Type B pancreatic cell (in vitro differentiated cells): Measurements from ENCODE around the gene MATN3. TPM values are rescaled to one million over a fixed set of nuclear protein-coding genes. Genes with fewer than 3 reads are reported as not detected.

Experiments used
- DNase-seq: peaks from one replicate; pipeline ENCODE4 v3.0.0; 2021; ENCODE audit warnings: mixed read lengths; ENCODE audit not compliant: unreplicated experiment; ENCODE audit errors: extremely low spot score
- H3K27ac Mint-ChIP-seq: 2 replicates; pipeline ENCODE4 v1.8.0; 2021; ENCODE audit warnings: mild to moderate bottlenecking, mixed read lengths
- H3K27me3 Mint-ChIP-seq: 2 replicates; pipeline ENCODE4 v1.8.0; 2021; ENCODE audit warnings: mixed read lengths
- H3K36me3 Mint-ChIP-seq: 2 replicates; pipeline ENCODE4 v1.8.0; 2021; ENCODE audit warnings: mixed read lengths
- H3K4me1 Mint-ChIP-seq: one replicate; pipeline ENCODE4 v1.8.0; 2021; ENCODE audit warnings: mixed read lengths; ENCODE audit not compliant: unreplicated experiment
- H3K4me3 Mint-ChIP-seq: 2 replicates; pipeline ENCODE4 v1.8.0; 2021; ENCODE audit warnings: mild to moderate bottlenecking, mixed read lengths
- H3K9me3 Mint-ChIP-seq: 2 replicates; pipeline ENCODE4 v1.8.0; 2021; ENCODE audit warnings: mixed read lengths
- total RNA-seq: library from RNA; stranded (reverse); gene quantifications from 2 replicates; pipeline ENCODE4 v1.2.1, GENCODE V29; 2021; ENCODE audit warnings: low replicate concordance
- TF ChIP-seq, protein P1 (sequence below): fragments of 200-600 bp; sonication (generic); conservative IDR thresholded peaks from 2 replicates; pipeline ENCODE4 v1.5.0; 2021; ENCODE audit warnings: antibody characterized with exemption, mild to moderate bottlenecking

The MATN3 gene
- total RNA-seq, 1 donor from 2014 or later, result 3.0 TPM

DNA sequence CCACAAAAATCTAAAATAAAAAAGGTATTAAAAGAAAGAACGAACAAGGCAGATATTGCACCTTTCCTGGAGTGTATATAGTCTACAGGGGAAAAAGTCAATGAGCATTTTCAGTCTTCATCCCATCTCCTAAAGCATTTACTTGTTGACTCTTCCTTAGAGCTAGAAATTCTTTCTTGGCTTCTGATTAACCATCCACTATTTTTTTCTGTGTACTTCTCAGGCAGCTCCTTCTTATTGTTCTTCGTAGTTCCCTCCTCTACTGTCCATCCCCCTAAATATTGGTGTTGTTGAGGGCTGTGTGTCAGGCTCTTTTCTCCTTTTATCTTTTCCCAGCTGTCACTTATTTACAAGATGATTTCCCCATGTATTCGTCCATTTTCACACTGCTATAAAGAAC is 42.5 kb upstream of the MATN3 start:
- Mint-ChIP-seq H3K27me3 (peaks cover 3% of the 10 kb centered on the region), H3K27ac (no peak overlapping the region), H3K36me3 (no peaks in the 10 kb centered on the region), H3K4me1 (no peaks in the 10 kb centered on the region), H3K9me3 (no peaks in the 10 kb centered on the region), H3K4me3 (no peak overlapping the region)
- no peak for DNase-seq
- TF ChIP-seq, protein P1, sequence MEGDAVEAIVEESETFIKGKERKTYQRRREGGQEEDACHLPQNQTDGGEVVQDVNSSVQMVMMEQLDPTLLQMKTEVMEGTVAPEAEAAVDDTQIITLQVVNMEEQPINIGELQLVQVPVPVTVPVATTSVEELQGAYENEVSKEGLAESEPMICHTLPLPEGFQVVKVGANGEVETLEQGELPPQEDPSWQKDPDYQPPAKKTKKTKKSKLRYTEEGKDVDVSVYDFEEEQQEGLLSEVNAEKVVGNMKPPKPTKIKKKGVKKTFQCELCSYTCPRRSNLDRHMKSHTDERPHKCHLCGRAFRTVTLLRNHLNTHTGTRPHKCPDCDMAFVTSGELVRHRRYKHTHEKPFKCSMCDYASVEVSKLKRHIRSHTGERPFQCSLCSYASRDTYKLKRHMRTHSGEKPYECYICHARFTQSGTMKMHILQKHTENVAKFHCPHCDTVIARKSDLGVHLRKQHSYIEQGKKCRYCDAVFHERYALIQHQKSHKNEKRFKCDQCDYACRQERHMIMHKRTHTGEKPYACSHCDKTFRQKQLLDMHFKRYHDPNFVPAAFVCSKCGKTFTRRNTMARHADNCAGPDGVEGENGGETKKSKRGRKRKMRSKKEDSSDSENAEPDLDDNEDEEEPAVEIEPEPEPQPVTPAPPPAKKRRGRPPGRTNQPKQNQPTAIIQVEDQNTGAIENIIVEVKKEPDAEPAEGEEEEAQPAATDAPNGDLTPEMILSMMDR, result no peak

DNA sequence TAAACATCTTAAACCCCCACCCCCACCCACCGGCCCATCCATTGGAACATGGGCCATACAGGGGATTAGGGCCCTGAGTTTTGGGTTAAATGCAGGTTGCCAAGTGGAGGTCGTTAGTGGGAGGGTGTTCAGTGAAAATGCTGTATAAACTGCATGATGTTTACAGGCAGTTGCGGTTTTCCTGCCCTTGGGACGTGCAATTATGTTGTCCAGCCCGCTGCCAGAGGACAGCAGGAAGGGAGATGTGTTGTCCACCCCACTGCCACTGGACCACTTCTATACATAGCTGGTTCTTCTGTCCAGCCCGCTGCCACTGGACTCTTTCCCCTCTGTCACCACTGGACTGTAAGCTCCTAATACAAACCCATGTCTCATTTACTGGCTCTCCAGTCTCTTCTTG is 41.7 kb upstream of the MATN3 start:
- H3K4me1 Mint-ChIP-seq, result peaks cover 6% of the 10 kb centered on the region
- peaks cover 3% of the 10 kb centered on the region for H3K27me3 Mint-ChIP-seq
- DNase-seq, result no peak
- H3K27ac Mint-ChIP-seq, result no peak overlapping the region
- no peaks in the 10 kb centered on the region for H3K9me3 Mint-ChIP-seq
- H3K4me3 Mint-ChIP-seq, result no peak overlapping the region
- H3K36me3 Mint-ChIP-seq, result no peaks in the 10 kb centered on the region
- TF ChIP-seq, protein P1, result no peak

DNA sequence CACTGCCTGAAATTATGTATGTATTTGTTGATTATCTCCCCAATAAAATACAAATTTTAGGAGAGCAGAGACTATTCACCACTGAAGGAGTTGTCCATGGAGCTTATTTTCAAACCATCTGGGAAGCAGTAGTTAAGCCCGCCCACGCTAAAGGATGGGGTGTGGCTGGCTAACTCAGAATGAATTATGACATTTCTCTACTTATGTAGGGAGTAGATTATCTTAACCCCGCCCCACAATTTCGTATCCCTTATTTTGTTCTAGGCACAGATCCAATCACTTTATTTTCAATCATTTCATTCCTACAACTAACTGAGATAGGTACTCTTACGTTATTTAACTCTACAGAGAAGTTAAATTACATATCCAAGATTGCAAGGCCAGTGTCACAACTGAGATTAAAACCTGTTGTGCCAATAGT is 40.4 kb upstream of the MATN3 start:
- no peaks in the 10 kb centered on the region for H3K36me3 Mint-ChIP-seq
- no peak overlapping the region for H3K27ac Mint-ChIP-seq
- peaks cover 3% of the 10 kb centered on the region for H3K27me3 Mint-ChIP-seq
- DNase-seq, result no peak
- H3K4me3 Mint-ChIP-seq, result no peak overlapping the region
- H3K4me1 Mint-ChIP-seq, result peaks cover 15% of the 10 kb centered on the region
- H3K9me3 Mint-ChIP-seq, result no peaks in the 10 kb centered on the region
- TF ChIP-seq, protein P1, result no peak

DNA sequence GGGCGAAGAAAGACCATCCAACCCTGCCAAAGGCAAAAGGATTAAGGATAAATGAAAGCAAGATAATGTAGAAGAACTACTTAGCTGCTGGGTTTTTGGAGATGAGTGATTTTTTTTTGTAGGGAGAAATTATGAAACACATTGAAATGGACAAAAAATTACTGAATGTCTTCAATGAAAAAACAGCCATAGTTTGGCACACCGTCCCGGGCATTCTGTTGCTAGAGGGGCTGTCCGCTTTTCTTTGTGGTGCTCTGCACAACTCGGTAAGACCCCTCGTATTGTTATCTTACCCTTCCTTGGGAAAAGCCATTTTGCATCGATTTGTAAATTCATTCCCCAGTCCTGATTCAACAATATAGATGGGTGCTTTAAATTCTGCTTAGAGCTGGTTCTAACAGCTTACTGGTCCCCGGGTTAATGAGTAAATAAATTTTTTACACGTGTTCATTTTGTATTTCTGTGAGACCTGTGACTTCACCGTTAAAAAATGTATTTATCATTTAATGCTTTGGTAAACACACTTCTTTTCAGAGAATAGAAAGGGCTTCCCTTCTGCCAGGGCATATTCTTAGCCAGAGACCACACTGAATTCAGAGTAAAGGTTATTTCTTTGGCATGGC is 39.9 kb upstream of the MATN3 start:
- no peaks in the 10 kb centered on the region for H3K9me3 Mint-ChIP-seq
- H3K36me3 Mint-ChIP-seq, result no peaks in the 10 kb centered on the region
- peaks cover 18% of the 10 kb centered on the region for H3K4me1 Mint-ChIP-seq
- TF ChIP-seq, protein P1, result peak; percentile 25
- H3K4me3 Mint-ChIP-seq, result no peak overlapping the region
- no peak overlapping the region for H3K27ac Mint-ChIP-seq
- no peak for DNase-seq
- no peaks in the 10 kb centered on the region for H3K27me3 Mint-ChIP-seq

DNA sequence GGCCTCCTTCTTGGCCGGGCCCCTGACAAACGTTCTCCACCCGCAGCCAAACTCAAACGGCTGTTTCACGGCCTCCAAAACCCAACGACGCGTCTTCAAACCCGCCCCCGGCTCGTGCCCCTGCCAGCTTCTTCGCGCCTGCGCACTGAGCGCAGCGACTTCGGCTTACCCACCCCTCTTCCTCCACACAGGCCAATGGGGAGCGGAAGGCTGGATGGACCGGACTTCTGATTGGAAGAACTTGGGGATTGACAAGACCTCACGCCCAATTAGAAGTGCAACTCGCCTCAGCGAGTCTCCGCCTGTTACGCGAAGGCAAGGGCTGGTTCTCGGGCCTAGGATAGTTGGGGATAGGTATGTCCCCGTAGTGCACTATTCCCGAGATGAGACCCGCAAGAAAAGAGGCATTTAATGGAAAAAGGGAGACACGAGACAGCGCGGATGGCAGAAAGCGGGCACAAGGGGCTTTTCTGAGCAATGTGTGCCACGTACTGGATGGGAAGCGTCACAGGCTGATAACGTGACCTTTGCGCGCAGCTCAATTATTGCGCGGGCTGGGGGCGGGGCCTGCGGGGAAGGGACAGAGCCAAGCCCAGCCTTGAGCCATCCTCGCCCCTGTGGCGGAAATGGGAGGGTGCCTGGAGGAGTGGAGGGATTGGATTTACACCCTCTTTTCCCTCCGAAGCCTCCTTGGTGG is 39.2 kb upstream of the MATN3 start, which contains the start of gene LAPTM4A:
Gene LAPTM4A (minus strand): TSS at position 97 of the 697 bp plus-strand sequence. CDS start 108 bp downstream, outside the sequence.
- no peak within 1 kb of the TSS for H3K27ac Mint-ChIP-seq
- TF ChIP-seq, protein P1, result peak; percentile 44
- peak; percentile 98 for DNase-seq
- H3K4me1 Mint-ChIP-seq, result peaks cover 18% of the 10 kb centered on the region
- no peaks in the 10 kb centered on the region for H3K36me3 Mint-ChIP-seq
- no peaks in the 10 kb centered on the region for H3K9me3 Mint-ChIP-seq
- no peak within 1 kb of the TSS for H3K4me3 Mint-ChIP-seq
- H3K27me3 Mint-ChIP-seq, result no peaks in the 10 kb centered on the region
